Measurements from ENCODE around the gene TXNRD1.

The TXNRD1 gene

DNA sequence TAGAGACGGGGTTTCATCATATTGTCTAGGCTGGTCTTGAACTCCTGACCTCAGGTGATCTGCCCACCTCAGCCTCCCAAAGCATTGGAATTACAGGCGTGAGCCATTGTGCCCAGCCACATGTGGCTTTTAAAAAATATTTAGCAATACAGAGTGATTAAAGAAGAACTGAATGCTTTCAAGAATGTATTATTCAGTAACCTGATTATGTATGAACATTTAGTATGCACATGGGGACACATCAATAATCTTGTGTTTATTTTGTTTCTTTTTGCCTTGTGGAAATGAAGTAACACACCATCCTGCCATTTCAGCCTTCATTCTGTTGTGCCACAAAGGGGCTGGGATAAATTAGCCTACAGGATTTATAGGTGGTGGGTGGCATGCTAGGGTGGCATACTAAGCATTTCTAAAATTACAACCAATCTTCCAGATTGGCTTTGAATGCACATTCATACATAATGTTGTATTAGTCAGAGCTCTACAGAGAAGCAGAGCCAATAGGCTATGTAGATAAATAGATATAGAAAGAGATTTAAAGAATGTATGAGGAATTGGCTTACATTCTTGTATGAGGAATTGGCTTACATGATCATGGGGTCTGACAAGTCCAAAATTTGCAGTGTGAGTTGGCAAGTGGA lies 25.5 kb upstream of the TXNRD1 start:
- no peaks in the 10 kb centered on the region for H3K36me3 ChIP-seq (ENCODE audit: low read depth)
- H3K9me3 ChIP-seq (ENCODE audit: severe bottlenecking) = no peaks in the 10 kb centered on the region
- ATAC-seq (ENCODE audit: low read depth) = peak; percentile 33; the same call in 1 of the 3 replicates
- H3K27ac ChIP-seq (ENCODE audit: poor library complexity, severe bottlenecking) = no peak overlapping the region
- H3K27me3 ChIP-seq (ENCODE audit: insufficient read depth, poor library complexity, severe bottlenecking) = no peaks in the 10 kb centered on the region
- DNase-seq (ENCODE audit: low spot score) = no peak
- H3K4me1 ChIP-seq (ENCODE audit: insufficient read depth, poor library complexity, severe bottlenecking) = no peaks in the 10 kb centered on the region
- TF ChIP-seq, protein P1, sequence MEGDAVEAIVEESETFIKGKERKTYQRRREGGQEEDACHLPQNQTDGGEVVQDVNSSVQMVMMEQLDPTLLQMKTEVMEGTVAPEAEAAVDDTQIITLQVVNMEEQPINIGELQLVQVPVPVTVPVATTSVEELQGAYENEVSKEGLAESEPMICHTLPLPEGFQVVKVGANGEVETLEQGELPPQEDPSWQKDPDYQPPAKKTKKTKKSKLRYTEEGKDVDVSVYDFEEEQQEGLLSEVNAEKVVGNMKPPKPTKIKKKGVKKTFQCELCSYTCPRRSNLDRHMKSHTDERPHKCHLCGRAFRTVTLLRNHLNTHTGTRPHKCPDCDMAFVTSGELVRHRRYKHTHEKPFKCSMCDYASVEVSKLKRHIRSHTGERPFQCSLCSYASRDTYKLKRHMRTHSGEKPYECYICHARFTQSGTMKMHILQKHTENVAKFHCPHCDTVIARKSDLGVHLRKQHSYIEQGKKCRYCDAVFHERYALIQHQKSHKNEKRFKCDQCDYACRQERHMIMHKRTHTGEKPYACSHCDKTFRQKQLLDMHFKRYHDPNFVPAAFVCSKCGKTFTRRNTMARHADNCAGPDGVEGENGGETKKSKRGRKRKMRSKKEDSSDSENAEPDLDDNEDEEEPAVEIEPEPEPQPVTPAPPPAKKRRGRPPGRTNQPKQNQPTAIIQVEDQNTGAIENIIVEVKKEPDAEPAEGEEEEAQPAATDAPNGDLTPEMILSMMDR (IDR thresholded peaks at IDR 0.05; ENCODE audit: poor library complexity, severe bottlenecking) = no peak
- H3K4me3 ChIP-seq (ENCODE audit: severe bottlenecking) = no peak overlapping the region

DNA sequence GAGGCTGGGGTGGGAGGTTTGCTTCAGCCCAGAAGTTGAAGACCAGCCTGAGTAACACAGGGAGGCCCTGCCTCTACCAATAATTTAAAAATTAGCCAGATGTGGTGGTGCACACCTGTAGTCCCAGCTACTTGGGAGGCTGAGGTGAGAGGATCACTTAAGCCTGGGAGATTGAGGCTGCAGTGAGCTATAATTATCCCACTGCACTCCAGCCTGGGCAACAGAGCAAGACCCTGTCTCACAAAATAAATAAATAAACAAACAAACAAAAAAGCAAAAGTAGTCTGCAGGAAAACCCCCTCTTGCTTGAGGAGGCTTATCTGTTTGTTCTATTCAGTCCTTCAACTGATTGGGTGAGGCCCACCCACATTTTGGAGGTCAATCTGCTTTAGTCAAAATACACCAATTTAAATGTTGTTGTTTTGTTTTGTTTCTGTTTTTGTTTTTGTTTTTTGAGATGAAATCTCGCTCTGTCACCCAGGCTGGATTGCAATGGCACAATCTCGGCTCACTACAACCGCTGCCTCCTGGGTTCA lies 24.9 kb upstream of the TXNRD1 start:
- H3K27ac ChIP-seq (ENCODE audit: poor library complexity, severe bottlenecking) = no peak overlapping the region
- ATAC-seq (ENCODE audit: low read depth) = no peak
- TF ChIP-seq, protein P1 (IDR thresholded peaks at IDR 0.05; ENCODE audit: poor library complexity, severe bottlenecking) = no peak

DNA sequence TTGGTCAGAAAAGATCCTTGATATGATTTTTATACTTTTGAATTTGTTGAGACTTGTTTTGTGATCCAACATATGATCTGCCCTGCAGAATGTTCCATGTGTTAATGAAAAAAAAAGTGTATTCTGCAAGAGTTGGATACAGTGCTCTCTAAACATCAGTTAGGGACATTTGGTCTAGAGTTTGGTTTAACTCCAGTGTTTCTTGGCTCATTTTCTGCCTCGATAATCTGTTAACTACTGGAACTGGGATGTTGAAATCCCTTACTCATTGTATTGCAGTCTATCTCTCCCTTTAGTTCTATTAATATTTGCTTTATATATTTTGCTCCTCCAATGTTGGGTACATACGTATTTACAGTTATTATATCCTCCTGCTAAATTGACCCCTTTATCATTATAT lies 18.3 kb upstream of the TXNRD1 start:
- H3K9me3 ChIP-seq (ENCODE audit: severe bottlenecking) = no peaks in the 10 kb centered on the region
- DNase-seq (ENCODE audit: low spot score) = no peak
- H3K27ac ChIP-seq (ENCODE audit: poor library complexity, severe bottlenecking) = no peak overlapping the region
- H3K27me3 ChIP-seq (ENCODE audit: insufficient read depth, poor library complexity, severe bottlenecking) = no peaks in the 10 kb centered on the region
- ATAC-seq (ENCODE audit: low read depth) = no peak
- no peaks in the 10 kb centered on the region for H3K4me1 ChIP-seq (ENCODE audit: insufficient read depth, poor library complexity, severe bottlenecking)
- no peaks in the 10 kb centered on the region for H3K36me3 ChIP-seq (ENCODE audit: low read depth)
- H3K4me3 ChIP-seq (ENCODE audit: severe bottlenecking) = no peak overlapping the region
- TF ChIP-seq, protein P1 (IDR thresholded peaks at IDR 0.05; ENCODE audit: poor library complexity, severe bottlenecking) = no peak

More for the DNA sequence above, 24.9 kb upstream of the TXNRD1 start:
- no peak for DNase-seq (ENCODE audit: low spot score)
- Histone ChIP-seq H3K4me1 (ENCODE audit: insufficient read depth, poor library complexity, severe bottlenecking) (no peaks in the 10 kb centered on the region), H3K36me3 (ENCODE audit: low read depth) (no peaks in the 10 kb centered on the region), H3K9me3 (ENCODE audit: severe bottlenecking) (no peaks in the 10 kb centered on the region), H3K4me3 (ENCODE audit: severe bottlenecking) (no peak overlapping the region), H3K27me3 (ENCODE audit: insufficient read depth, poor library complexity, severe bottlenecking) (no peaks in the 10 kb centered on the region)

DNA sequence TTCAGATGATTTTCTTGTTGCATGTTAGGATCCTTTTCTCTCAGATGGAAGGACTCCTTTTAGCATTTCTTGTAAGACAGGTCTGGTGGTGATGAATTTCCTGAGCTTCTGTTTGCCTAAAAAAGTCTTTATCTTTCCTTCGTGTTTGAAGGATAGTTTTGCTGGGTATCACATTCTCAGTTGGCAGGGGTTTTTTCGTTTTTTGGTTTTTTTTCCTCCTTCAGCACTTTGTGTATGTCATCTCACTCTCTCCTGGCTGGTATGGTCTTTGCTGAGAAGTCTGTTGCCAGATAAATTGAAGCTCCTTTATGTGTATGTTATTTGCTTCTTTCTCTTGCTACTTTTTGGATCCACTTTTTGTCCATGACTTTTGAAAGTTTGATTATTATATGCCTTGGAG lies 15.6 kb upstream of the TXNRD1 start:
- H3K27me3 ChIP-seq (ENCODE audit: insufficient read depth, poor library complexity, severe bottlenecking) = no peaks in the 10 kb centered on the region
- no peaks in the 10 kb centered on the region for H3K4me1 ChIP-seq (ENCODE audit: insufficient read depth, poor library complexity, severe bottlenecking)
- DNase-seq (ENCODE audit: low spot score) (no peak), ATAC-seq (ENCODE audit: low read depth) (no peak)
- H3K36me3 ChIP-seq (ENCODE audit: low read depth) = no peaks in the 10 kb centered on the region
- no peaks in the 10 kb centered on the region for H3K9me3 ChIP-seq (ENCODE audit: severe bottlenecking)
- TF ChIP-seq, protein P1 (IDR thresholded peaks at IDR 0.05; ENCODE audit: poor library complexity, severe bottlenecking) = no peak
- H3K4me3 ChIP-seq (ENCODE audit: severe bottlenecking) = no peak overlapping the region
- no peak overlapping the region for H3K27ac ChIP-seq (ENCODE audit: poor library complexity, severe bottlenecking)
